ENCODE measurements around the gene C9orf78. TPM values are rescaled to one million over a fixed set of nuclear protein-coding genes. Genes with fewer than 3 reads are reported as not detected.

C9orf78 gene
- total RNA-seq, 1 experiment from 2014 or later, result 37.5 TPM

DNA sequence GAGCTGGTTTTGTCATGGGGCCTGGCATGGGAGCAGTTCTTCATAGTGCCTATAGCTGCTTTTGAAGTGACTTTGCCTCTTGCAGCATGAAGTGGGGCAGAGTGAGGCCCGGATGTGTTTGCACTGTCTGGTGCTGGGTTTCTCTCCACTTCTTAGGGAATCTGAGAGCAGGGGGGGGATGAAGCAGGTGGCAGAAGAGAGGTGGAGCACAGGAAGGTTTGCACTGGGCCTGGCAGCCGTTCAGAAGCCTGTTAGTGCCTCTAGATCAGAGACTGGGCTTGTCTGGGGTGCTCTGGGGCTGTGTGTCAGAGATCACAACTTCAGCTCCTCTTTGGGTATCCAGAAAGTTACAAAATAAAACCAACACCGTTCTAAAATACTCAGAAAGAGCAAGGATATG is 18.5 kb upstream of the C9orf78 start:
- Mint-ChIP-seq H3K36me3 (ENCODE audit: insufficient read depth in 1 of 3, low read depth in 3 of 3) (peaks cover 0 to 53% (median 21%) of the 10 kb centered on the region in 3 experiments; a peak in 6 of 7 replicates), H3K4me3 (no peak overlapping the region), H3K27me3 (ENCODE audit: low read depth) (no peaks in the 10 kb centered on the region), H3K9me3 (no peaks in the 10 kb centered on the region), H3K27ac (peak overlapping the region in 1 of 3 experiments; percentile 23; a peak in 1 of 7 replicates), H3K4me1 (no peaks in the 10 kb centered on the region)
- TF ChIP-seq, protein P1, sequence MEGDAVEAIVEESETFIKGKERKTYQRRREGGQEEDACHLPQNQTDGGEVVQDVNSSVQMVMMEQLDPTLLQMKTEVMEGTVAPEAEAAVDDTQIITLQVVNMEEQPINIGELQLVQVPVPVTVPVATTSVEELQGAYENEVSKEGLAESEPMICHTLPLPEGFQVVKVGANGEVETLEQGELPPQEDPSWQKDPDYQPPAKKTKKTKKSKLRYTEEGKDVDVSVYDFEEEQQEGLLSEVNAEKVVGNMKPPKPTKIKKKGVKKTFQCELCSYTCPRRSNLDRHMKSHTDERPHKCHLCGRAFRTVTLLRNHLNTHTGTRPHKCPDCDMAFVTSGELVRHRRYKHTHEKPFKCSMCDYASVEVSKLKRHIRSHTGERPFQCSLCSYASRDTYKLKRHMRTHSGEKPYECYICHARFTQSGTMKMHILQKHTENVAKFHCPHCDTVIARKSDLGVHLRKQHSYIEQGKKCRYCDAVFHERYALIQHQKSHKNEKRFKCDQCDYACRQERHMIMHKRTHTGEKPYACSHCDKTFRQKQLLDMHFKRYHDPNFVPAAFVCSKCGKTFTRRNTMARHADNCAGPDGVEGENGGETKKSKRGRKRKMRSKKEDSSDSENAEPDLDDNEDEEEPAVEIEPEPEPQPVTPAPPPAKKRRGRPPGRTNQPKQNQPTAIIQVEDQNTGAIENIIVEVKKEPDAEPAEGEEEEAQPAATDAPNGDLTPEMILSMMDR (conservative IDR thresholded peaks at IDR 0.05), result no peak
- Histone ChIP-seq H3K4me2 (ENCODE audit: insufficient read depth, insufficient read length, low read length) (no peak overlapping the region), H2BK120ac (ENCODE audit: low read depth, low read length, poor library complexity, severe bottlenecking) (no peak overlapping the region), H3K14ac (ENCODE audit: insufficient read depth, low read length) (no peak overlapping the region), H2BK12ac (ENCODE audit: insufficient read length, low read depth, low read length) (no peak overlapping the region), H3K9me3 (ENCODE audit: control insufficient read depth, low read depth, low read length) (no peaks in the 10 kb centered on the region), H3K4me1 (ENCODE audit: insufficient read depth, low read length) (no peaks in the 10 kb centered on the region), H3T11ph (ENCODE audit: low read length) (no peak overlapping the region), H4K91ac (ENCODE audit: insufficient read length, low read depth, low read length) (no peak overlapping the region), H2BK5ac (ENCODE audit: insufficient read length, low read length) (no peak overlapping the region), H3K79me2 (ENCODE audit: insufficient read depth, low read length) (no peaks in the 10 kb centered on the region), H2BK20ac (ENCODE audit: low read depth, low read length, poor library complexity, severe bottlenecking) (no peak overlapping the region), H3K9ac (ENCODE audit: extremely low read depth, insufficient read length, low read length) (no peak overlapping the region), H2BK15ac (ENCODE audit: low read depth, low read length) (no peak overlapping the region), H4K8ac (replicated peaks; ENCODE audit: insufficient read length, low read depth, low read length) (no peak overlapping the region), H3K56ac (ENCODE audit: insufficient read length, low read depth, low read length) (no peak overlapping the region), H3K27me3 (ENCODE audit: insufficient read depth, low read length) (no peaks in the 10 kb centered on the region), H4K20me1 (ENCODE audit: control insufficient read depth, insufficient read depth, insufficient read length) (no peaks in the 10 kb centered on the region), H2AK5ac (ENCODE audit: insufficient read length, low read length) (no peak overlapping the region), H3K18ac (ENCODE audit: insufficient read length, low read depth, low read length) (no peak overlapping the region), H3K79me1 (ENCODE audit: insufficient read depth, low read depth, low read length, poor library complexity, severe bottlenecking) (no peaks in the 10 kb centered on the region), H4K5ac (ENCODE audit: insufficient read length, low read depth, low read length) (no peak overlapping the region), H2AFZ (ENCODE audit: low read length) (no peak overlapping the region), H3K23me2 (ENCODE audit: insufficient read length, low read depth, low read length, poor library complexity, severe bottlenecking) (no peaks in the 10 kb centered on the region), H3K23ac (ENCODE audit: insufficient read length, low read depth, low read length) (no peak overlapping the region), H3K27ac (ENCODE audit: insufficient read length, low read depth, low read length) (no peak overlapping the region), H3K4ac (ENCODE audit: low read depth, low read length) (no peak overlapping the region)
- no peak for DNase-seq
- no CpG with 5 or more reads among the region's 3 CpGs for WGBS (ENCODE audit: extremely low coverage, insufficient read length, low lambda C conversion rate)
